NCI-H345 treated with DMSO at 0.1 percent for 48 hours (cell line): ENCODE data around the gene PKNOX2.

Source experiments
- DNase-seq: peaks from one replicate; lab custom pipeline; 2025; ENCODE audit not compliant: unreplicated experiment; lab: John Stamatoyannopoulos, UW

The PKNOX2 gene

GRCh38 chr11:125463590-125464269 lies 299.2 kb downstream of the PKNOX2 start:
- no peak for DNase-seq

DNA sequence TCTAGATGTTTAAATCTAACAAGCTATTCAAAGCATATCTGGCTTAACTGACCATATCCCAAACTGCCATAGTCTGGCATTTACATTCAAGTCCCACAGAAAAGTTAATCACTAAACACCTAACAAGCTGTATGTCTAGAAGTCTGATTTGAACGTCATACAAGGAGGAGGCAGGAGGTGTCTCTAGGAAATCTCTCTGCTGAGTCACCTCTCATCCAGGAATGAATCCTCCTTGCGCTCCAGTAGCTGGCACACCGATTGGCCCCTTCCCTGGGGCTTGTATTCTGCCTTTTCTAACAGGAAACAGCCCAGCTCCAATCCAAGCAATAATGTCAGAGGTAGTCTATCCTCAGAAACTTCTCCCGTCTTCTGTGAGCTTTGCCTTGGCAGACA lies 299.7 kb downstream of the PKNOX2 start:
- DNase-seq = no peak

DNA sequence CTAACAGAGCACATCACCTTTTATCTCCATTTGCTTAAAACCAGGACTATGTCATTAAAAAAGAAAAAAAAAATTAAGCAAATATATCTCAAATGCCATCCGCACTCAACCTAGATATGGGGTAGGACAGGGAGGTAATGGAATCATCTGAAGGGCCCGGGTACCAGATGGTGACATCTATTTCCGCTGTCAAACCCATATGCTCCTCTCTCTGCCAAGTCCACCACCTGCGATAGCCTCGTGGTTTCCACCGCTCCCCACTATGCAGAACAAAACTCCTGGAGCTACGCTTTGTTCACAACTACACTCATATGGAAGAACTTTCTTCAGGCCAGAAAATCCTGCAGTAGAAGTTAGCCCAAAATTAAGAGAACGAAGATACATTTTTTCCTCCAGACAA lies 300.1 kb downstream of the PKNOX2 start:
- DNase-seq = no peak

DNA sequence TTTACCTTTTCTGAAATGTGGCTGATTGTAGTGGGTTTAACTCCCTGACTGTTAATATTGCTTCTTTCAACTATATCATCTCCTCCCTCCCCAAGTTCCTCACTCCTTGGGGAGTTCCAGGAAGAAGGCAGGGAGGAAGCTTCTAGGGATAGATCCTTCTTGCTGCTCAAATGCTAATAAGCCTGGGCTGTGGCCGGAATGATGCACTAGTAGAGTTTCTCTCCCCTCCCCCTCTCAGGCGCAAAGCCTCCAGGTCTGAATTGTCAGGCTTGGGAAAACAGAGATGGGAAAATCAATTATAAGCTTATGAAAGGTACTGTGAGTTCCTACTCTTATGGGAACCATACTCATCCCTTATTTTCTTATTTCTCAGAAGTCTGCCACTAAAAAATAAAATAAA lies 300.7 kb downstream of the PKNOX2 start:
- no peak for DNase-seq

- DNase-seq = no peak
Measured at GRCh38 chr11:125465701-125466100, 301.1 kb downstream of the PKNOX2 start.

GRCh38 chr11:125468025-125468424 lies 303.5 kb downstream of the PKNOX2 start:
- DNase-seq = no peak

- no peak for DNase-seq
Measured at GRCh38 chr11:125468852-125469251, 304.3 kb downstream of the PKNOX2 start.

GRCh38 chr11:125470355-125470754 lies 305.8 kb downstream of the PKNOX2 start:
- no peak for DNase-seq

DNA sequence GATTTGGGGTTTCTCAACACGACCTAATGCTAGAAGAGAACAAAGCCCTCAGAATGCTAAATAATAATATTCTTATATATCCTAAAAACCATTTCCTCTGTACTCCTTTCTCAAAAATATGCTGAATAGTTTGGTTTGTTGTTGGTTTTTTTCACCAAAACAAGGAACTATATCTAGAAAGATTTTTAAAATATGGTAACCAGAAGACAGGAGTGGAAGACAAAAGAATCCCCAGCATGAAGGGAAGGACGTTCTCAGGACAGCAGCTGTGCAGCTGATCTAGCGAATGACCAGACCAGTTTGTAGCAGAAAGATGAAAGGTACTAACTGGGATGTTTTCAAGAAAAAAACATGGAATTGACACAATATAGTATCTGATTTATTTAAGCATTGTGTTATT lies 312.2 kb downstream of the PKNOX2 start:
- no peak for DNase-seq

- DNase-seq = no peak
Measured at GRCh38 chr11:125479137-125479536, 314.6 kb downstream of the PKNOX2 start.

DNA sequence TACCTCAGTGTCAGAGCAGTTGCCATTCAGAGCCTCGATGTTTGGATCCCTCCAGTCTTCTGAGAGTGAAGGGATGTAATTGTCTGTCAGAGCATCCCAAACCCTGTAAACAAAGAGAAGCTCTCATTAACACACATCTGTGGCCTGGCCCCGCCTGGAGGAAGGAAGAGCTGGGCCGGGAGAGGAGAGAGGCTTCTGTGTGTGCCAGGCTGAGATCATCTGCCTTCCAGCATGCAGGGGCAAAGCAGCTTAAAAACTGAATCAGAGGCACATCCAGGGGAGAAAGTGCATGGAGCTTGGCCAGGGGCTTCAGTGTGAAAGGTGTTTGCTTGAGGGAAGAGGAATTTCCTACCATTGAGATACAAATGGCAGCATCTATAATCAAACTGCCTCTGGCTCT lies 317.0 kb downstream of the PKNOX2 start:
- no peak for DNase-seq
